IPS DF 19.7 (cell line): ENCODE measurements around the gene NOC2L.

Experiments used
- DNase-seq: peaks from one replicate; pipeline ENCODE4 v3.0.0-alpha.2; 2013; ENCODE audit warnings: low read depth, low spot score

The NOC2L gene

GRCh38 chr1:916173-917075 lies 42.6 kb downstream of the NOC2L start:
- no peak for DNase-seq

- no peak for DNase-seq
Measured at GRCh38 chr1:915295-916172, 43.5 kb downstream of the NOC2L start.

- no peak for DNase-seq
Measured at GRCh38 chr1:914891-915280, 44.2 kb downstream of the NOC2L start.

GRCh38 chr1:914131-914890 lies 44.7 kb downstream of the NOC2L start:
- DNase-seq = no peak

- no peak for DNase-seq
Measured at GRCh38 chr1:913491-914130, 45.4 kb downstream of the NOC2L start.

- no peak for DNase-seq
Measured at GRCh38 chr1:912740-913301, 46.2 kb downstream of the NOC2L start.

GRCh38 chr1:911875-912739 lies 46.9 kb downstream of the NOC2L start:
- DNase-seq = no peak

- DNase-seq = no peak
Measured at GRCh38 chr1:910881-911721, 48.0 kb downstream of the NOC2L start.

GRCh38 chr1:910311-910880 lies 48.7 kb downstream of the NOC2L start:
- no peak for DNase-seq

- DNase-seq = no peak
Measured at GRCh38 chr1:909861-910310, 49.2 kb downstream of the NOC2L start.

- DNase-seq = no peak
Measured at GRCh38 chr1:908661-909060, 50.4 kb downstream of the NOC2L start.

- no peak for DNase-seq
Measured at GRCh38 chr1:907611-908451, 51.2 kb downstream of the NOC2L start.

- DNase-seq = no peak
Measured at GRCh38 chr1:906600-907420, 52.2 kb downstream of the NOC2L start.

- no peak for DNase-seq
Measured at GRCh38 chr1:905811-906599, 53.1 kb downstream of the NOC2L start.

- DNase-seq = no peak
Measured at GRCh38 chr1:905071-905749, 53.8 kb downstream of the NOC2L start.
